HL-60 (cell line): ENCODE results near the gene ASCL2.

ENCODE experiments used
- DNase-seq, 2 experiments: peaks; one replicate each; pipeline ENCODE4 v3.0.0-alpha.2; 2010 to 2020; ENCODE audit warnings: low read depth in 1 of 2, low spot score in 1 of 2
- H3K27ac ChIP-seq: fragments of 250-450 bp; sonication (Bioruptor Pico); replicated peaks from 2 replicates; pipeline ENCODE4 v1.5.1; 2020; ENCODE audit warnings: mild to moderate bottlenecking, moderate library complexity
- H3K27me3 ChIP-seq: fragments of 250-450 bp; sonication (Bioruptor Pico); 2 replicates; pipeline ENCODE4 v1.5.1; 2021; ENCODE audit warnings: mild to moderate bottlenecking, moderate library complexity; ENCODE audit not compliant: insufficient read depth, poor library complexity, severe bottlenecking
- H3K4me3 ChIP-seq: replicated peaks from 2 replicates; pipeline ENCODE4 v1.5.1; 2011; ENCODE audit warnings: mild to moderate bottlenecking, control low read depth, low read length; ENCODE audit not compliant: insufficient read depth
- CTCF ChIP-seq: IDR thresholded peaks from one replicate; pipeline ENCODE4 v1.5.1; 2011; ENCODE audit warnings: low read length, control low read depth, inconsistent platforms; ENCODE audit not compliant: insufficient read depth
- GABPA ChIP-seq: IDR thresholded peaks from 2 replicates; pipeline ENCODE4 v1.6.1; 2012; ENCODE audit warnings: low read depth
- POLR2AphosphoS5 ChIP-seq: IDR thresholded peaks from 2 replicates; pipeline ENCODE4 v1.6.1; 2012; ENCODE audit warnings: low read depth
- REST ChIP-seq: IDR thresholded peaks from 2 replicates; pipeline ENCODE4 v1.6.1; 2012; ENCODE audit warnings: low read depth; ENCODE audit not compliant: insufficient replicate concordance
- SPI1 ChIP-seq: IDR thresholded peaks from 2 replicates; pipeline ENCODE4 v1.6.1; 2012; ENCODE audit warnings: low read depth, mild to moderate bottlenecking, borderline replicate concordance

Gene ASCL2

DNA sequence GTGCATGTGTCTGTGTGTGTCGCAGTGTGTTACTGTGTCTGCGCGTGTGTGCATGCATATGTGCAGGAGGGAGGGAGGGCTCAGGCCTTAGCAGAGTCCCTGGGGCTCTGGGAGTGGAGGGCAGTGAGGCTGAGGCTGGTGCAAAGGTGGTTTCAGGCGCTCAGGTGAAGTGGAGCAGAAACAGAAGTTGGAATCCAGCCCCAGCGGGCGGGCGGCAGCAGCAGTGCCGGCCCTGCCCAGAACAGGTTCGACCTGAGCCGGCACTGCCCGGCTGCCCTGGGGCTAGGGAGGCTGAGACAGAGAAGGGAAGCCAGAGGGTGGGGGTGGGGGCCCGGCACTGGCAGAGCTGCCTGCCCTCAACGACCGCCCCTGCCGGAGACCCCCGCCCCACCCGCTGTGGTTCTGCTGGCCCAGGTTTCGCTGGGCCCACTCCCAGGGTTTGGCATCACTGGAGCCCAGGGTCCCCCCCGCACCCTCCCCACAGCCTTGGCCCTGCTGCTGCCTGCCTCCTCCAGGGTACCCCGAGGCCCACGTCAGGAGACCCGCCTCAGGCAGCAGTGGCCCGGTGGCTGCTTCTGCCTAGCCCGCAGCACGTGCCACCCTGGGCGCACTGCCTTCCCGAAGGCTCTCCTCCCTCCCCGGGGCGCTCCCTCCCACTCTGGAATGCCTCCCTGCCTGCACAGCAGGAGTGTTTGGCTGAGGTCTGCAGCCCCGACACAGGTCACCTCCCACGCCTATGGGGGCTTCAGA, 13.3 kb downstream of the ASCL2 start:
- TF ChIP-seq SPI1 (no peak), REST (no peak), POLR2AphosphoS5 (no peak), CTCF (no peak), GABPA (no peak)
- DNase-seq, result no peak
- no peak overlapping the region for H3K27ac ChIP-seq
- no peak overlapping the region for H3K4me3 ChIP-seq
- peaks cover 13% of the 10 kb centered on the region for H3K27me3 ChIP-seq

- DNase-seq, result no peak
- Histone ChIP-seq H3K27me3 (peaks cover 13% of the 10 kb centered on the region), H3K4me3 (no peak overlapping the region), H3K27ac (no peak overlapping the region)
- no peak for TF ChIP-seq CTCF
- TF ChIP-seq POLR2AphosphoS5, result no peak
- TF ChIP-seq GABPA, result no peak
- TF ChIP-seq REST, result no peak
- no peak for TF ChIP-seq SPI1
These were observed 14.0 kb downstream of the ASCL2 start for GRCh38 chr11:2256293-2256913.

GRCh38 chr11:2252018-2252417, 18.4 kb downstream of the ASCL2 start:
- peaks cover 2% of the 10 kb centered on the region for H3K27me3 ChIP-seq
- TF ChIP-seq SPI1 (no peak), CTCF (no peak), REST (no peak), GABPA (no peak), POLR2AphosphoS5 (no peak)
- DNase-seq, result no peak
- no peak overlapping the region for H3K27ac ChIP-seq
- H3K4me3 ChIP-seq, result no peak overlapping the region
